22Rv1 (cell line): ENCODE data around the gene NAPSA.

Experiments
- H3K27ac ChIP-seq: fragments of 450-650 bp; 2 replicates; pipeline ENCODE4 v1.5.1; 2017
- ZFX ChIP-seq: fragments of 450-650 bp; IDR thresholded peaks from 2 replicates; pipeline ENCODE4 v1.6.1; 2017; ENCODE audit warnings: antibody characterized with exemption, borderline replicate concordance
- TF ChIP-seq, protein P1 (sequence below): fragments of 450-650 bp; IDR thresholded peaks from 2 replicates; pipeline ENCODE4 v1.5.1; 2017; ENCODE audit warnings: mild to moderate bottlenecking

The NAPSA gene

DNA sequence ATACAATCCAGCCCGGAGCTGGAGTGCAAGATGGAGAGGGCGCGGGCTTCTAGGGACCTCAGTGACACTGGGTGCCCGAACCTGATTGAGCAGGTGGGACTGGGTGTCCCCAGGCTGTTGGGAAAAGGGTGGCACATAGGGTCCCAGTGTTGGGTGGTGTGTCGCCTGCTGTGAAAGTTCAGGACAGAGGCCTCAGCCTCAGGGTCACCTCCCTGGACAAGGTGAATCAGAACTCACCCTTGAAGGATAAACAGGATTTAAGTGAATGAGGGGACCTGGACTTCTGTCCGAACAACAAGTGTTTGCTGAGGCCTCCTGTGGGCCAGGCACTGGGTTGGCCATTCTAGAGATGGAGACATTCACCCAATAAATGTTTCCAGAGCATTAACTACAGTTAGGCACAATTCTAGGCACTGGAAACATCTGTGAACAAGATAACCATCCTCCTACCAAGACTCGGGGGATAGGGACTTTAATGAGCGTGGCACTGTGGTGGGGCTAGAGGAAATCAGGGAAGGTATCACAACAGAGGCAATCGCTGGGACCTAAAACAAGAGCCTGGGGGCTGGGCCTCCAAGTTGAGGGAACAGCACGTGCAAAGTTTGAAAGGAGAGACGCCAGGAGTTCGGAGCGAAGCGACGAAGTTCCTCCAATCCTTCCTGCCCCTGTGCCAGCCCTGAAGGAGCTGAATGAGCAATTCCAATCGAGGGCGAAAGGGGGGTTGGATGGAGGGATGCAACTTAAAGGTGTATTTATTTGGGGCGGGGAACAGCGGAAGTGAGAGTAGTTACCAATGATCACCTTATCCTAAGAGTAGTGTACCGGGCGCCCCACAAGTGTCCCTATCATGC lies 17.8 kb upstream of the NAPSA start:
- H3K27ac ChIP-seq, result peak overlapping the region; percentile 74
- no peak for TF ChIP-seq ZFX
- TF ChIP-seq, protein P1, sequence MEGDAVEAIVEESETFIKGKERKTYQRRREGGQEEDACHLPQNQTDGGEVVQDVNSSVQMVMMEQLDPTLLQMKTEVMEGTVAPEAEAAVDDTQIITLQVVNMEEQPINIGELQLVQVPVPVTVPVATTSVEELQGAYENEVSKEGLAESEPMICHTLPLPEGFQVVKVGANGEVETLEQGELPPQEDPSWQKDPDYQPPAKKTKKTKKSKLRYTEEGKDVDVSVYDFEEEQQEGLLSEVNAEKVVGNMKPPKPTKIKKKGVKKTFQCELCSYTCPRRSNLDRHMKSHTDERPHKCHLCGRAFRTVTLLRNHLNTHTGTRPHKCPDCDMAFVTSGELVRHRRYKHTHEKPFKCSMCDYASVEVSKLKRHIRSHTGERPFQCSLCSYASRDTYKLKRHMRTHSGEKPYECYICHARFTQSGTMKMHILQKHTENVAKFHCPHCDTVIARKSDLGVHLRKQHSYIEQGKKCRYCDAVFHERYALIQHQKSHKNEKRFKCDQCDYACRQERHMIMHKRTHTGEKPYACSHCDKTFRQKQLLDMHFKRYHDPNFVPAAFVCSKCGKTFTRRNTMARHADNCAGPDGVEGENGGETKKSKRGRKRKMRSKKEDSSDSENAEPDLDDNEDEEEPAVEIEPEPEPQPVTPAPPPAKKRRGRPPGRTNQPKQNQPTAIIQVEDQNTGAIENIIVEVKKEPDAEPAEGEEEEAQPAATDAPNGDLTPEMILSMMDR, result no peak

DNA sequence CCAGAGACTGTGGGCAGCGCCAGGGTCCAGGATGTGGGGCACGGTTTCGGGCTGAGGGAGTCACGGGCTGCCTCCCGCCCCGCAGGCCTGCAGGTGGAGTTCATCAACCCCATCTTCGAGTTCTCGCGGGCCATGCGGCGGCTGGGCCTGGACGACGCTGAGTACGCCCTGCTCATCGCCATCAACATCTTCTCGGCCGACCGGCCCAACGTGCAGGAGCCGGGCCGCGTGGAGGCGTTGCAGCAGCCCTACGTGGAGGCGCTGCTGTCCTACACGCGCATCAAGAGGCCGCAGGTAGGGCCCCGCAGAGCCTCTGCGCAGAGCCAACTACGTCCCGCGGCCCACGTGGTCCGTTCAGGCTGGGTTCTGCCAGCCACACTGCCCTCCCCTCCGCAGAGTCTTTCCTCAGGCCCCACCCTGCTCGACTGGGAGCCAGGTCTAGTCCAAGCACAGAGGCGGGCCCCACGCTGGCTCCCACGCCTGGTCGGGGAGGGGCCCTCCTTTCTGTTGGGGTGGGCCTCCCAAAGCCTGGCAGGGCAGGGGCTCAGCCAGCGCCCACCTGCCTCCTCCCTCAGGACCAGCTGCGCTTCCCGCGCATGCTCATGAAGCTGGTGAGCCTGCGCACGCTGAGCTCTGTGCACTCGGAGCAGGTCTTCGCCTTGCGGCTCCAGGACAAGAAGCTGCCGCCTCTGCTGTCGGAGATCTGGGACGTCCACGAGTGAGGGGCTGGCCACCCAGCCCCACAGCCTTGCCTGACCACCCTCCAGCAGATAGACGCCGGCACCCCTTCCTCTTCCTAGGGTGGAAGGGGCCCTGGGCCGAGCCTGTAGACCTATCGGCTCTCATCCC lies 16.7 kb upstream of the NAPSA start:
- TF ChIP-seq, protein P1, result no peak
- no peak for TF ChIP-seq ZFX
- H3K27ac ChIP-seq, result no peak overlapping the region; the same call in 1 of the 2 replicates

DNA sequence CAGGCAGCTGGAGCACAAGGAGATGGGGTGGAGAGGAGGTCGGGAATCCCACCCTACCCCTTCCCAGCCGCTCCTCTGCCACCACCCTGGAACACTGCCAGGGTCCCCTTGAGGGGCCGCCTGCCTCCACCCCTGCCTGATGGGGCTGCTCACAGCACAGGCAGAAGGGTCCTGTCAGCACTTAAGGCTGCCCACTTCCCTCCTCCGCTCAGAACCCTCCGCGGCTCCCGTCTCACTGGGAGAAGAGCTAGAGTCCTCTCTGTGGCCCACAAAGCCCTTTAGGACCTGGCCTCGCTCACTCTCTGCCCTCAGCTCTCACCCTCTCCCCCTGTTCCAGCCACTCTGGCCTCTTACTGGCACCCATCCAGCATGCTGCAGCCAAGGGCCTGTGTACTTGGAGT lies 15.3 kb upstream of the NAPSA start:
- no peak for TF ChIP-seq ZFX
- TF ChIP-seq, protein P1, result no peak
- H3K27ac ChIP-seq, result no peak overlapping the region

DNA sequence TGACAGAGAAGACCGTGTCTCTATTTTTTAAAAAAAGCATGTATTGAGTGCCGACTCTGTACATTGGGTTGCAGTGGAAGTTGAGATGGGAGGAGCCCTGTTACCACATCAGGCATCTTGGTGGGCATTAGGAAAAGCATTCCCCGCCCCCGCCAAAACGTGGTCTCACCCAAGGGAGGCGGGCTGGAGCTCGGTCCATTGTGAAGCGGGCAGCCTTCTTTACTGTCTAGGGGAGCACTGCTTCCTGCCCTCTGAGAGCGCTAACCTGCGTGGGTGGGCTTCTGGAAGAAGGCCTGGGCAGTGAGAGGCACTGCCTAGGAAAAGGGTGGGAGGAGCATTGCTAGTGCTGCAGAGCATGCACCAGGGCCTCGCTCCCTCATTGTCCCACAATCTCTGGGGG lies 14.7 kb upstream of the NAPSA start:
- H3K27ac ChIP-seq, result no peak overlapping the region
- no peak for TF ChIP-seq ZFX
- TF ChIP-seq, protein P1, result no peak

DNA sequence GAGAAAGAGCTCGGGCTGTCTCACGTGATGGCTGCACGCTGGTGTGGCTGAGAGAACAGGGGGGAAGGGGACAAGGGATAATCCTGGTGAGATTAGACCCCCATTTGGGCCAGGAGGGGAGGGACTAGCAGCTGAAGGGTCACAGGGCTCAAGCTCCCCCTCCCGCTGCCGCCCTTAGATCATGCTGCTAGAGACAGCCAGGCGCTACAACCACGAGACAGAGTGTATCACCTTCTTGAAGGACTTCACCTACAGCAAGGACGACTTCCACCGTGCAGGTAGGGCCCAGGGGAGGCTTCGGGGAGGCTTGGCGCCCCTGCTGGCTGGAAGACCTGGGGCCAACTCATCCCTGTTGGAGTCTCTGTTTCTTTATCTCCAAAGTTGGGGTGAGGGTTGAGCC lies 14.2 kb upstream of the NAPSA start:
- no peak for TF ChIP-seq ZFX
- TF ChIP-seq, protein P1, result no peak
- H3K27ac ChIP-seq, result no peak overlapping the region

DNA sequence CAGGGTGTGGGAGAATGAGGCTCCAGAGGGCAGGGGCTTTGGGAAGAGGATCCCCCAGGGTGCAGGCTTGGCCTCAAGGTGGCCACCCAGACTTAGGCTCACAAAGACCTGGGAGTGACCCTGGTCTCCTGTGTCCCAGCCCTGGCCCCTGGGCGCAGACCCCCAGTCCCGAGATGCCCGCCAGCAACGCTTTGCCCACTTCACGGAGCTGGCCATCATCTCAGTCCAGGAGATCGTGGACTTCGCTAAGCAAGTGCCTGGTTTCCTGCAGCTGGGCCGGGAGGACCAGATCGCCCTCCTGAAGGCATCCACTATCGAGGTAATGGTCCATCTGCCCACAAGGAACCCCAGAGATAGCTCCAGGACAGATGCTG lies 13.4 kb upstream of the NAPSA start:
- no peak overlapping the region for H3K27ac ChIP-seq
- no peak for TF ChIP-seq ZFX
- TF ChIP-seq, protein P1, result no peak
